Neuronal stem cell (in vitro differentiated cells): ENCODE measurements around the gene SLC25A1.
A peak's percentile ranks its signal among the peaks of the same experiment; 100 is the strongest.

Experiments
- DNase-seq: peaks from one replicate; pipeline ENCODE4 v3.0.0-alpha.2; 2013; ENCODE audit warnings: low spot score
- H2AFZ ChIP-seq: one replicate; pipeline ENCODE4 v1.6.1; 2013; ENCODE audit warnings: mild to moderate bottlenecking, low read length, inconsistent platforms
- H2AK5ac ChIP-seq: 2 replicates; pipeline ENCODE4 v1.6.1; 2013; ENCODE audit warnings: low read depth, mild to moderate bottlenecking, inconsistent platforms, low read length, moderate library complexity, mixed read lengths
- H2BK120ac ChIP-seq: 2 replicates; pipeline ENCODE4 v1.6.1; 2013; ENCODE audit warnings: low read depth, mild to moderate bottlenecking, inconsistent platforms, low read length, moderate library complexity, mixed read lengths
- H2BK12ac ChIP-seq: one replicate; pipeline ENCODE4 v1.6.1; 2013; ENCODE audit warnings: low read length, inconsistent platforms
- H2BK15ac ChIP-seq: 2 replicates; pipeline ENCODE4 v1.6.1; 2013; ENCODE audit warnings: mild to moderate bottlenecking, low read length, inconsistent platforms, mixed read lengths
- H2BK5ac ChIP-seq: one replicate; pipeline ENCODE4 v1.6.1; 2013; ENCODE audit warnings: inconsistent platforms, mild to moderate bottlenecking, low read length, moderate library complexity
- H3K14ac ChIP-seq: one replicate; pipeline ENCODE4 v1.6.1; 2013; ENCODE audit warnings: low read length, inconsistent platforms
- H3K18ac ChIP-seq: 2 replicates; pipeline ENCODE4 v1.6.1; 2013; ENCODE audit warnings: low read length, inconsistent platforms
- H3K23ac ChIP-seq: 2 replicates; pipeline ENCODE4 v1.6.1; 2013; ENCODE audit warnings: low read depth, mild to moderate bottlenecking, mixed read lengths, low read length, inconsistent platforms; ENCODE audit not compliant: poor library complexity
- H3K27ac ChIP-seq: replicated peaks from 3 replicates; pipeline ENCODE4 v1.5.1; 2013; ENCODE audit warnings: low read length, inconsistent platforms
- H3K27me3 ChIP-seq, 3 experiments: 2 replicates each; pipeline ENCODE4 v1.6.1; 2013; ENCODE audit warnings: low read length in 3 of 3, mild to moderate bottlenecking in 2 of 3, inconsistent platforms in 1 of 3, low read depth in 1 of 3, mixed read lengths in 1 of 3, moderate library complexity in 1 of 3; ENCODE audit not compliant: control insufficient read depth in 3 of 3, insufficient read depth in 3 of 3
- H3K36me3 ChIP-seq, 2 donors: replicated peaks in 1 of 2; 2 replicates each; pipeline ENCODE4 v1.6.1; 2013; ENCODE audit warnings: low read length in 2 of 2; ENCODE audit not compliant: control insufficient read depth in 2 of 2, insufficient read depth in 2 of 2
- H3K4ac ChIP-seq: 2 replicates; pipeline ENCODE4 v1.6.1; 2013; ENCODE audit warnings: inconsistent platforms, mild to moderate bottlenecking, low read length, moderate library complexity
- H3K4me1 ChIP-seq, 2 donors: 1 replicate in 1 of 2; 2 replicates in 1 of 2; pipeline ENCODE4 v1.6.1; 2013; ENCODE audit warnings: low read length in 2 of 2, low read depth in 1 of 2; ENCODE audit not compliant: control insufficient read depth in 2 of 2, insufficient read depth in 1 of 2
- H3K4me2 ChIP-seq: one replicate; pipeline ENCODE4 v1.6.1; 2013; ENCODE audit warnings: mild to moderate bottlenecking, low read length, inconsistent platforms; ENCODE audit not compliant: insufficient read depth, poor library complexity, severe bottlenecking
- H3K4me3 ChIP-seq, 2 donors: 2 replicates each; pipeline ENCODE4 v1.5.1; 2013; ENCODE audit warnings: low read length in 2 of 2, mild to moderate bottlenecking in 2 of 2, inconsistent platforms in 1 of 2, moderate library complexity in 1 of 2
- H3K79me1 ChIP-seq: one replicate; pipeline ENCODE4 v1.6.1; 2013; ENCODE audit warnings: low read depth, mild to moderate bottlenecking, inconsistent platforms, low read length, moderate library complexity
- H3K9ac ChIP-seq: one replicate; pipeline ENCODE4 v1.6.1; 2013; ENCODE audit warnings: mild to moderate bottlenecking, low read depth, low read length, inconsistent platforms; ENCODE audit not compliant: poor library complexity
- H3K9me3 ChIP-seq, 2 donors: replicated peaks in 1 of 2; 2 replicates each; pipeline versions ENCODE3 to v1.6.1; 2013; ENCODE audit warnings: low read length in 2 of 2, mild to moderate bottlenecking in 2 of 2, inconsistent platforms in 1 of 2, low read depth in 1 of 2, mixed read lengths in 1 of 2, moderate library complexity in 1 of 2; ENCODE audit not compliant: control insufficient read depth in 2 of 2, insufficient read depth in 1 of 2
- H4K8ac ChIP-seq: one replicate; pipeline ENCODE4 v1.6.1; 2013; ENCODE audit warnings: low read depth, mild to moderate bottlenecking, inconsistent platforms, low read length, moderate library complexity
- H4K91ac ChIP-seq: one replicate; pipeline ENCODE4 v1.6.1; 2013; ENCODE audit warnings: low read length, low read depth, mild to moderate bottlenecking, inconsistent platforms; ENCODE audit not compliant: poor library complexity
- WGBS, 2 donors: extraction: QIAGEN DNeasy Blood & Tissue Kit; methylation state at CpG; one replicate each; pipeline ENCODE4 v1.1.7; 2013; ENCODE audit warnings: missing lambda C conversion rate in 2 of 2, mixed read lengths in 1 of 2; ENCODE audit not compliant: insufficient read length in 2 of 2, insufficient replicate concordance in 1 of 2; ENCODE audit errors: extremely low coverage in 2 of 2; 5-methylcytosine and 5-hydroxymethylcytosine counted together

Gene SLC25A1

GRCh38 chr22:19151329-19152191 lies 27.0 kb downstream of the SLC25A1 start:
- H2BK15ac ChIP-seq, result no peak overlapping the region
- H3K4me2 ChIP-seq, result no peak overlapping the region
- peak overlapping the region; percentile 93 for H3K23ac ChIP-seq
- H3K18ac ChIP-seq, result no peak overlapping the region
- H3K4ac ChIP-seq, result no peak overlapping the region
- no peaks in the 10 kb centered on the region for H3K4me1 ChIP-seq
- peaks cover 9 to 10% of the 10 kb centered on the region in 2 donors for H3K9me3 ChIP-seq
- H2BK12ac ChIP-seq, result no peak overlapping the region
- no peak overlapping the region for H3K27ac ChIP-seq
- peaks cover 39 to 73% (median 73%) of the 10 kb centered on the region in 3 experiments for H3K27me3 ChIP-seq
- no peak for DNase-seq
- H3K14ac ChIP-seq, result no peak overlapping the region
- H3K4me3 ChIP-seq, result no peak overlapping the region
- no peak overlapping the region for H2AFZ ChIP-seq
- peak overlapping the region; percentile 84 for H2AK5ac ChIP-seq
- H2BK120ac ChIP-seq, result no peak overlapping the region
- peak overlapping the region; percentile 24 for H2BK5ac ChIP-seq
- no peaks in the 10 kb centered on the region for H3K79me1 ChIP-seq
- H4K91ac ChIP-seq, result no peak overlapping the region
- H3K36me3 ChIP-seq, result no peaks in the 10 kb centered on the region
- H4K8ac ChIP-seq, result no peak overlapping the region
- no CpG with 5 or more reads among the region's 10 CpGs for WGBS, 2 donors
- no peak overlapping the region for H3K9ac ChIP-seq

- H3K9me3 ChIP-seq, result peaks cover 8 to 9% of the 10 kb centered on the region in 2 donors
- H3K4ac ChIP-seq, result no peak overlapping the region
- no peaks in the 10 kb centered on the region for H3K36me3 ChIP-seq
- no peak overlapping the region for H2BK120ac ChIP-seq
- H2AFZ ChIP-seq, result peak overlapping the region; percentile 22
- H3K27ac ChIP-seq, result no peak overlapping the region
- H3K4me2 ChIP-seq, result peak overlapping the region; percentile 18
- no peak for DNase-seq
- H4K8ac ChIP-seq, result no peak overlapping the region
- no peak overlapping the region for H3K4me3 ChIP-seq
- peak overlapping the region; percentile 17 for H3K18ac ChIP-seq
- peak overlapping the region; percentile 93 for H3K23ac ChIP-seq
- peak overlapping the region; percentile 38 for H3K14ac ChIP-seq
- H2BK5ac ChIP-seq, result peak overlapping the region; percentile 24
- H3K27me3 ChIP-seq, result peaks cover 39 to 79% (median 77%) of the 10 kb centered on the region in 3 experiments
- WGBS, 2 donors, result no CpG with 5 or more reads among the region's 68 CpGs
- H4K91ac ChIP-seq, result no peak overlapping the region
- H3K9ac ChIP-seq, result no peak overlapping the region
- H3K79me1 ChIP-seq, result no peaks in the 10 kb centered on the region
- H2BK12ac ChIP-seq, result no peak overlapping the region
- H3K4me1 ChIP-seq, result no peaks in the 10 kb centered on the region
- peak overlapping the region; percentile 84 for H2AK5ac ChIP-seq
- H2BK15ac ChIP-seq, result no peak overlapping the region
Observed at GRCh38 chr22:19150482-19151328, 27.8 kb downstream of the SLC25A1 start.

GRCh38 chr22:19149991-19150390 lies 28.5 kb downstream of the SLC25A1 start, which contains the start of gene GSC2:
Gene GSC2, minus strand, starts transcription at chr22:19150292. Its CDS starts 9 bp downstream, at chr22:19150283.
- Histone ChIP-seq H3K27me3 (peaks cover 39 to 78% (median 75%) of the 10 kb centered on the region in 3 experiments), H3K4ac (no peak within 1 kb of the TSS), H2BK5ac (peak within 1 kb of the TSS; percentile 24), H4K91ac (no peak within 1 kb of the TSS), H2AFZ (peak within 1 kb of the TSS; percentile 74), H3K4me2 (peak within 1 kb of the TSS; percentile 56), H2BK120ac (no peak within 1 kb of the TSS), H3K14ac (peak within 1 kb of the TSS; percentile 56), H4K8ac (no peak within 1 kb of the TSS), H3K27ac (no peak within 1 kb of the TSS), H2AK5ac (peak within 1 kb of the TSS; percentile 84), H3K4me1 (no peaks in the 10 kb centered on the region), H3K9me3 (peaks cover 8 to 9% of the 10 kb centered on the region in 2 donors), H3K36me3 (no peaks in the 10 kb centered on the region), H2BK12ac (no peak within 1 kb of the TSS), H3K4me3 (peak within 1 kb of the TSS in 1 of 2 donors; percentile 67), H3K18ac (peak within 1 kb of the TSS; percentile 80), H2BK15ac (no peak within 1 kb of the TSS), H3K23ac (peak within 1 kb of the TSS; percentile 98), H3K79me1 (no peaks in the 10 kb centered on the region), H3K9ac (no peak within 1 kb of the TSS)
- DNase-seq, result no peak
- WGBS, 2 donors, result no CpG with 5 or more reads among the region's 59 CpGs
